Activated CD8-positive, alpha-beta memory T cell treated with anti-CD3 and anti-CD28 coated beads, Interleukin-2, amount 50 U/mL, for 1 hour (primary cell): ENCODE measurements around the gene NXT1.

Source experiments
- DNase-seq: peaks from one replicate; pipeline ENCODE4 v3.0.0-alpha.2; 2020; ENCODE audit errors: extremely low read depth

The NXT1 gene

GRCh38 chr20:23361119-23361475 is 10.5 kb downstream of the NXT1 start:
- DNase-seq: no peak

GRCh38 chr20:23361476-23362391 is 11.1 kb downstream of the NXT1 start, which contains the start of gene GZF1:
TSS of gene GZF1 (plus strand) at chr20:23362182. CDS start at chr20:23364384, 2,202 bp downstream.
- peak; percentile 90 for DNase-seq

GRCh38 chr20:23362392-23363256 is 12.0 kb downstream of the NXT1 start:
- no peak for DNase-seq

- DNase-seq: no peak
Observed at GRCh38 chr20:23363257-23363649, 12.7 kb downstream of the NXT1 start.

- no peak for DNase-seq
Observed at GRCh38 chr20:23365390-23366165, 15.0 kb downstream of the NXT1 start.

GRCh38 chr20:23366384-23366783 is 15.8 kb downstream of the NXT1 start:
- no peak for DNase-seq

GRCh38 chr20:23367770-23368169 is 17.2 kb downstream of the NXT1 start:
- no peak for DNase-seq

GRCh38 chr20:23368316-23369071 is 17.9 kb downstream of the NXT1 start:
- DNase-seq: no peak

GRCh38 chr20:23369072-23369823 is 18.7 kb downstream of the NXT1 start:
- no peak for DNase-seq

GRCh38 chr20:23370274-23370673 is 19.7 kb downstream of the NXT1 start:
- DNase-seq: no peak

- DNase-seq: no peak
Observed at GRCh38 chr20:23370873-23371272, 20.3 kb downstream of the NXT1 start.

GRCh38 chr20:23371496-23371895 is 20.9 kb downstream of the NXT1 start:
- DNase-seq: no peak

GRCh38 chr20:23374441-23374840 is 23.9 kb downstream of the NXT1 start:
- no peak for DNase-seq

GRCh38 chr20:23375827-23376226 is 25.2 kb downstream of the NXT1 start:
- DNase-seq: no peak

GRCh38 chr20:23379772-23380171 is 29.2 kb downstream of the NXT1 start:
- DNase-seq: no peak

GRCh38 chr20:23381876-23382275 is 31.3 kb downstream of the NXT1 start:
- no peak for DNase-seq

GRCh38 chr20:23386304-23387117 is 35.9 kb downstream of the NXT1 start:
- no peak for DNase-seq

- DNase-seq: no peak
Observed at GRCh38 chr20:23387118-23387443, 36.5 kb downstream of the NXT1 start.

- DNase-seq: no peak
Observed at GRCh38 chr20:23390091-23390774, 39.6 kb downstream of the NXT1 start.
